ENCODE results near the gene KAT7.
"Not testable (repeated sequence)": the region's sequence is repeated elsewhere in the genome, so short reads cannot be mapped to it uniquely, and the experiment has no call there.

Gene KAT7

DNA sequence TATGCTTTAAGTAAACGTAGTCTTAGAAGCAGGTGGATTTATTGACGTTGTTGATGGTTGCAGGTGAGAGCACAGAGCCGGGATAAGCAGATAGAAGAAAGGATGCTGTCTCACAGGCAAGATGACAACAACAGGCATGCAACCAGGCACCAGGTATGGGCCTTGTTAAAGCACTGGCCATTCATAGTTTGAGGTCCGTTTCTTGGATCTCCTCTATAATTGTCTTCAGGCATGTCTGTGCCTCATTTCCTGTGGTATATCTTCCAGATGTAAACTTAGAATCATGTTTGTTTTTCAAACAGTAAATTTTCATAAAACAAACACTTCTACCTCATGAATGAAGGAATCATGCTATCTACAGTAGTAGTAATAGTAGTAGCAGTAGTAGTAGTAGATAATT lies 20.6 kb downstream of the KAT7 start:
- DNase-seq (ENCODE audit: low spot score): no peak

DNA sequence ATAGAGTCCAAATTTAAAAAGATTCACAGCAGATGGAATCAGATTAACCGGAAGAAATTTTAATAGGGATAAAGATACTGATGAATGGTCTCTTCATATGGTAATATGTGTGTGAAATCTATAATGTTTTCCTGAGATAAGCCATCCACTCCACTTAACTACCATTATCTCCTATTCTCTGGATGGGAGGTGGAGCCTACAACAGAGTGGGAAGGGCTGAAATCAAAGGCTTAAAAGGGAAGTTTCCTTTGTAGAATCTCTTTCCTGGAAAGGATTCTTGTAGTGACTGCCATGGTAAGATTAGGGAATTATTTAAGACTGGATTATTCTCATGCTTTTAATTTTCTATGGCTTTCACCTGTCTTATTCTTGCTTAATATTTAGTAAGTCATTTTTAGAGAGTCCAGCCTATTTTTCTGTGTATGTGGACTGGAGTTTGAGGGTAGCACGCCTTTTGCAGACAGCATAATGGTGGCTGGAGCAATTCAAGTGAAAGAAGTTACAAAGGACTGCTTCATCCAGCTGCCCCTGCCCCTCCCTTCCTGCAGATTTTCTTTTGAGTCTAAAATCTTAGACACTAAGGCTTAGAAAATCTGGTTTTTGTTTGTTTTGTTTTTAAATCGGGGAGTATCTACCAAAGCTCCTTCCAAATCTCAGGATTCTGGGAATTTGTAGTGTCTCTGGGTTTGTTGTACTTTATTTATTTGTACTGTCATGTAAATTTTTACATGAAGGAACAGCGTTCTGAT lies 26.5 kb downstream of the KAT7 start:
- no peak for DNase-seq (ENCODE audit: low spot score)

DNA sequence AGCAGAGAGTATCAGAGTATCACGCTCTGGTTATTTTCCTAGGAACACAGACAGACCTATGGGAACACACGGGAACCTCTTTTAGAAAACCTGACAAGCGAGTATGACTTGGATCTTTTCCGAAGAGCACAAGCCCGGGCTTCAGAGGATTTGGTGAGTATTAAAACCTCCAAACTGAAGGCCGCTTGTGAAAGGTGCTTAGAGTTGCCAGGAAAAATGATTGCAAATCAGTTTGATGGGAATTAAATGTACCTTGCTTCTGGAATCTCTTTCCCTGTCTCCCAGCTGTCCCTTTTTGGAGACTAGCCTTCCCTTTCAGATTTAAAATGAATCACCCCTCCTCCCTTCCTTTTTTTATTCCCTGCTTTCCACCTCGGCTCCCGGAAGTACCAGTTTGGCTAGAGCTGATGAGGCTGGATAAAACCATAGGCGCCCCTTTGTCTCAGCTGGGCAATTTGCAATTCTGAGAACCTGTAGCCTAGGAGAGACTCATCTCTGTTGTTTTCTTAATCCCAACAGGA lies 27.3 kb downstream of the KAT7 start:
- DNase-seq (ENCODE audit: low spot score): no peak

DNA sequence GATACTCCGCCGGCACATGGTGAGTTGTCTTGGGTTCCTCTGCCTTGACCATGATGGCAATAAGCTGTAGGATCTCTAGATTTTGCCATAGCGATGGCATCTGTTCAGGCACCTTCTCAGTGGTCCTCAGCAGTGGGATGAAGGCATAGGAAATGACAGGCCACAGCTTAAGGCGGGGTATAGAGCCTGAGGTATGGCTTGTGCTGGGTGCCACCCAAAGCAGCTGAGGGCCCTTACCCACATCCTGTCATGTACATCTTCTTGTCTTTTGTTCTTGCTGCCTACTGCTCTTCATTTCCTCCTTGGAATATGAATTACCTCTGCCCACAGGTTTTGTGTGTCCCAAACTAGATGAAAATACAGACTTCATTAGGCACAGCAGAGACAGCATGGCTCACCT lies 29.5 kb downstream of the KAT7 start:
- DNase-seq (ENCODE audit: low spot score): no peak

DNA sequence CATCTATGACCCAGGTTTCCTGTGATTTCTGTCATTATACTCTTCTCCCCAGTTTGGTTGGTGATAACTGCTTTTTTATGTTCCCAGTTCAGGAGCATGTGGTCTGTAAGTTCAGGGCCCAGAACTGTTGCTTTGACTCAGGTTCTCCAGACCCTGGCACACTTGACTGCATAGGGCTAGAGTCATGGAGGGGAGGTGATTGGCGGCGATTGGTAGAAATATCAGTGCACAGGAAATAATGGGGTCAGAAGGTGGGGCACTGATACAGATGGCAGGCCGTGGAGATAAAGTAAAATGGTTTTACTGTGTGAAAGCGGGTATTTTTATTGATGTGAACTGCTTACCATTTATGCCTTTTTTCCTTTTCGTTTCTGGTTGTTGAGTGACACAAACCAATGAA lies 30.7 kb downstream of the KAT7 start:
- no peak for DNase-seq (ENCODE audit: low spot score)

DNA sequence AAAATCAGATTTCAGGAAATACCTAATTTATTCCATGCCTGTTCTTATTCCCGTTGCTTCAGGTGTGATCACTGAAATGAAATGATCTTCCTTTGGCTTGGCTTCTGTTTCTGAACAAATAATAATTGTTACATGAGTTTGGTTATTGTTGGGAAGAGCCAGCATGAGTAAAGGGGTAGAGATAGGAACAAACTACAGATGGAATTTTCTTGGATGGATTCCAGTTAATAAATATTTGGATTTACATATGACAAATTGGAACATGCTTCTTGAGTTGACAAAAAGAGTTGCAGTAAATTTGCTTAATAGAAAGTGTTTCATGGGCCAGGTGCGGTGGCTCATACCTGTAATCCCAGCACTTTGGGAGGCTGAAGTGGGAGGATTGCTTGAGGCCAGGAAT lies 31.2 kb downstream of the KAT7 start:
- DNase-seq (ENCODE audit: low spot score): no peak

DNA sequence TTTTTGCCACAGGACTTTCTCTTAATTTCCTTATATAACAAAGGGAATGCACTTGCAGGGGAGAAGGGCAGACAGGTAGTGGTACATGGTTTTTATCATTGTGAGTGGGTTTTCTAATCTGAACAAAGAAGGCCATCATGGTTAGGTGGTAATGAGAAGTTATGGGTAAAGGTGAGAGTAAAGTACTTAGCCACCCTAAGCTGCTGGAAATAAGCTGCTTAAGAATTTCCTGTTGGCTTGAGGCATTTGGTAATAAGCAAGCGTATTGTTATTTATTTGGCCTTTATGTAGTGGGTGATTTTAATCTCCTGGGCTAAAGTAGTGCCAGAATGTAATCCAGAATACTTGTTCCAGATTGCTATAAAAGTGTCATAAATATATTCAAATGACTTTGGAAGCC lies 32.3 kb downstream of the KAT7 start:
- DNase-seq (ENCODE audit: low spot score): no peak

DNA sequence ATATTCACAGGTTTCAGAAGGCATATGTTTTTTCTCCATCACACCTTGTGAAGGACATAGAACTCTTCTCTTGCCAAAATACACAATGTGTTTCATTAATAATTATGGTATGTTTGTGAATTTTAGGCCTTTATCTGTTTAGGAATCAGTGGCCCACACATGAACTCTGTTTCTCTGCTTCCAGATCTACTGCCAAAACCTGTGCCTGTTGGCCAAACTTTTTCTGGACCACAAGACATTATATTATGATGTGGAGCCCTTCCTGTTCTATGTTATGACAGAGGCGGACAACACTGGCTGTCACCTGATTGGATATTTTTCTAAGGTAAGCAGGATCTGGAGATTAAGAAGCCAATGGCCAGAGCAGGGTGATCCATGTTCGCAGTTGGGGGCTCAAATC lies 33.0 kb downstream of the KAT7 start:
- no peak for DNase-seq (ENCODE audit: low spot score)

DNA sequence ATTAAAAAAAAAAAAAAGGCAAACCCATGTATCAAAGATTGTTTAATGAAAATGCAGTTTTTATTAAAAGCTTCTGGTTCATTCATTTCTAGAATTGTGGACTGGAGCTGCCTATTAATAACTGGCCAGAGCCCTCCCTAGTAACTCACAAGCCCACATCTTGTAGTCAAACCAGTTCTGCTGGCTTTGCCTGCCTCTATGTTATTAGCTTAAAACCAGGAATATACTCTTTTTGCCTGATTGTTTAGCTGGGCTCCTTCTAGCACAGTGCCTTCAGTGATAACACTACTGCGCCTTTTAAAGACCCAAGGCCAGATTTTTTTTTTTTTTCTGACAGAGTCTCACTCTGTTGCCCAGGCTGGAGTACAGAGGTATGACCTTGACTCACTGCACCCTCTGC lies 33.4 kb downstream of the KAT7 start:
- DNase-seq (ENCODE audit: low spot score): no peak

DNA sequence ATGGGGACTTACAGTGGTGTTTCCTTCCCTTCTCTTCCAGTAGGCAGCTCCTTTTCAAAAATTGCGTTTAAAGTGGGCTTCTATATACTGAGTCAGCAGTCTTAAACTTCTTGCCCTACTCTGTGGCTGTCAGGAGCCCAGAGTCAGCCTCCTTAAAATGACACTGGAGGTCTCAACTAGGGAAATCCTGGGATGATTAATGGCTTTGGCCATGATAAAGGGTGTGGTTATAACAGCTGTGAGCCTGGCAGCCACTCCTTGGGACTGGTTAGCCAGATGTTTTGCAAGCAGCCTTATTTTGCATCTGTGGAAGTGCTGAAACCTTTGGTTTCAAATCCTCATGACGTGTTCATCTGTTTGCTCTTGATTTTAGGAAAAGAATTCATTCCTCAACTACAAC lies 34.3 kb downstream of the KAT7 start:
- peak; percentile 65 for DNase-seq (ENCODE audit: low spot score)

DNA sequence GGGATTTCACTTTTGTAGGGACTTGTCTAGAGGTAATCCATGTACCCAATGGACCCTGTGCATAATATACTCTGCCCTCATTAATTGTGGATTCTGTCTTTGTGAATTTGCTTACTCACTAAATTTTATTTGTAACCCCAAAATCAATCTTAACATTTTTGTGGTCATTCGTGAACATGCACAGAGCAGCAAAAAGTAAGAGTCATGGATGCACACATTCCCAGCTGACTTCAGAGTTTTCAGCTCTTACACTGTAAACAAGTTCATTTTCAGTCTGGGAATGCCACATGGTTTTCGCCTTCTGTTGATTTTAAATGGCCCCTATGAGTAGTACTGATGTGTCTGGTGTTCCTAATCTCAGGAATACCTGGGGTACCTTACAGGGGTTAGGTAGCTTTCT lies 35.1 kb downstream of the KAT7 start:
- peak; percentile 58 for DNase-seq (ENCODE audit: low spot score)

DNA sequence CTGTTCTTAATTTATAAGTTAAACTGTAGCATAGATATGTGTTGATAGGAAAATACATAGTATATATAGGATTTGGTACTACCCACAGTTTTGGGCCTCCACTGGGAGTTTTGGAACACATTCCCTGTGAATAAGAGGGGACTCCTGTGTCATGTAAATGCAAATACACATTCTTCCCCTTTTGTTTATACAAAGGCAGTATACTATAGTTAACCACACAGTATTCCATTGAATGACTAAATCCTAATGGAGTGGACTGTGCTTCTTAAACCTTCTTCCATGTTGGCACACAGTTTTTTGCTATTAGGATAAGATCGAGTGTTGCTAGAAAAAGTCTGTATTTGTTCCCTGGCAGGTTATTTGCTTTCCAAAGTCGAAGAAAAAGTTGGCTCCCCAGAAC lies 37.2 kb downstream of the KAT7 start:
- no peak for DNase-seq (ENCODE audit: low spot score)

DNA sequence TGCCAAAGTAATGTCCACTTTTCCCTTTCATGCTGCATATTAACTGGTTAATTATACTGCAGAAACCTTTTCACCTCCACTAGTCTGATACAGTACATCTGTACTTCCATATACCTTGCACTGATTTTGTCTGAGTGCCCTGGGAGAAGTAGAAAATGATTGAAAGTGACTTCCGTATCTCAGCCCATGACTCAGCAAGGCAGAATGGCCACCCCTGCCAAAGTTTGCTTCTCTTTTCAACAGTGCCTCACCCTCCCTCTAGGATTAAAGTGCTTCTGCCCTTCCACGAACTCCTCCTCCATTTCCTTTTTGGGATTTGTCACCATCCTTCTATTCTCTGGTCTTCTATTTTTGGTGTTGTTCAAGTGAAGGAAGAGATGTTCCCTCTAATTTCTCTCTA lies 39.8 kb downstream of the KAT7 start:
- DNase-seq (ENCODE audit: low spot score): not testable (repeated sequence)

DNA sequence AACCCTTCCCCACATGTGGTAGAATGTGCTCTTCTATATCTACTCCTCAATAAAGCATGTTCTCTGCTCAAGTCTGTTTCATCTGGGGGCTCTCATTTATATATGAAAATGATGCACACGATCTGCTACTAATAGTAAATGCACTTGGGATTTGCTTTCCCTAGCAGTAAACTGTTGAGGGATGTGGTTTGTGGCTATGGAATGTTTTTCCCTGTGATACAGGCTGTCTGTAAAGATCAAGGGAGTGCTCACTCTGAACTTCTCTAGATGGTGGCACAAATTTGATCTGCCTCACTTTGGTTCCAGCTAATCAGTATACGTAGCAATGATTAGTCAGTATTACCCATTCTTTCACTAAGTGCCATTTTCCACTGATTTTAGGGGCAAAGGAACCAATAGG lies 40.5 kb downstream of the KAT7 start:
- no peak for DNase-seq (ENCODE audit: low spot score)

DNA sequence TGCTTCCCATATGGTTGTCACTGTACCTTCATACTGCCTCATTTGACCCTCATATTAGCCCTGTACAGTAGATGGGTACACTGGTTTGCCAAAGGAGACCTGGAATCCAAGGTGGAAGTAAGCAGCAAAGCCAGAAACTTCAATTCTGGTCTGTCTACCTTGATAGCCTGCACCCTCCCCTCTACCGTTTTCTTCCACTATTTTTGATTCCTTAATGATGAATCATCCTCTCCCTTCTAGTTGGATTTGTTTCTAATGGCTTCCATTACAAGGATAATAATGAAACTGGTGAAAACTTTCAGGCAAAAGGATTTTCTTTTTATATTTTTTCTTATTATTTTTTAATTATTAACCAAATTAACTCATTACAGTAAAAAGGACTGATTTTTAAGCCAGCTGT lies 42.1 kb downstream of the KAT7 start:
- DNase-seq (ENCODE audit: low spot score): no peak

DNA sequence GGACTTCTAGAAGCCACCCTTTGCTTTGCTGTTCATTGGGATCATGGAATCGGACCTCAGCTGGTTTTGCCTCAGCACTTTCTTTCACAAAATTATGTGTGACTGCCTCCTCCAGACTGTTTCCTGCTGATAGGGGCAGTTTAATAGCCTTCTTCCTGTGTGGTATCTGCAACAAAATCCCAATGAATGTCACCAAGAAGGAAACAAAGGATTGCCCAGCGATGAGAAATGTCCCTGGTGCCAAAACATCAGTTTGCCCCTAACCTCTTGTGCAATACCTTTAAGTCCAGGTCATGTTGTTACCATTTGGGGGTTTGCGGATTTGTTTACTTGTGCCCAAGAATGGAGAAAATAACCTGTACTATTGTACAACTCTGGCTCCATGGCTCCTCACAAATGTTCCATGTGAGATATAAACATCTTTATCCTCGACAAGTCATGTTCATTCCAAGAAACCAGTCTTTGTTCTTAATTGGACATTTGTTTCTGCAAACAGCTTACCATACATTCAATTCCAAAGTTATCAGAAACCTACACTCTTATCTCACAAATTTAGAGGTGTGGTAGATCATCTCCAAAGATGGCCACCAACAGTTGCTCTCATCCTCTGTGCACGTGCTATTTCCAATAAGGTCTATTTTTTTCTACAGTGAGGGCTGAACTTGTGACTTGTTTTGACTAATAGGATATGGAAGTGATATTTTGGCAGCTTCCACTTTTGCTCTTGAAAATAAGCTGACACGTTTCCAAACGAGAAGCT lies 44.5 kb downstream of the KAT7 start:
- no peak for DNase-seq (ENCODE audit: low spot score)

DNA sequence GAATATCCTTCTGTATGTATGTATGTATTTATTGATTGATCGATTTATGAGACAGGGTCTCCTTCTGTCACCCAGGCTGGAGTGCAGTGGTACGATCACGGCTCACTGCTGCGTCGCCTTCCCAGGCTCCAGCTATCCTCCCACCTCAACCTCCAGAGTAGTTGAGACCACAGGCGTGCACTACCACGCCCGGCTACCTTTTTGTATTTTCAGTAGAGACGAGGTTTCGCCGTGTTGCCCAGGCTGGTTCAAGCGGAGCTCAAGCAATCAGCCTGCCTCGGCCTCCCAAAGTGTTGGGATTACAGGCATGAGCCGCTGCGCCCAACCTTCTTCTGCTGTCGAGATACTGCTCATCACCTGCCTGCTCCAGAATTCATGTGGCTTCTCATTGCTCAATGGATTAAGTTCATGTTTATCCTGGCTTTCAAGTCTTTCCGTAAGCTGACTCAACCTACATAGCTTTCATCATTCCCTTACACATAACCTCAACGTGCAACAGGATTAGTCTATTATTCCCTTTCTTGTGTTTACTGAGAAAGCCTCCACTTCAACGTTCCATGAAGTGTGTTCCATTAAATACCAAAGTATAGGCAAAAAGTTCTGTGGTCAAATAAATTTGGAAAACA lies 45.8 kb downstream of the KAT7 start:
- DNase-seq (ENCODE audit: low spot score): no peak

DNA sequence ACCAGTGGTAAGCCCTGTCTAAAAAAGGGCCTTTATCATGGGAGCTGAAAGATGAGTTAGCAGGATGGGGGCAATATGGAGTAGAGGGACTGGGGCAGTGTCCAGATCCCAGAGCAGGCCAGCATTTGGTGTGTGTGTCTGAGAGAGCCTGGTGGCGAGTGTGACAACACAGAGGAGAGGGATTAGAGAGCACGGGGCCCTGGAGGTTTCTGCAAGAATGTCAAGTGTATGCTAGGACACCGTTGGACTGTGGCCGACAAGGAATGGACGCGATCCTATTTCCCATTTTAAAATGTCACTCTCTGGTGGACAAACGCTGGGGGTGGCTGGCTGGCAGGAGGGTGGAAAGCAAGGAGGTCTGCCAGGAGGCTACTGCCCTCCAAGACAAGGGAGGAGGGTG lies 47.0 kb downstream of the KAT7 start:
- no peak for DNase-seq (ENCODE audit: low spot score)

DNA sequence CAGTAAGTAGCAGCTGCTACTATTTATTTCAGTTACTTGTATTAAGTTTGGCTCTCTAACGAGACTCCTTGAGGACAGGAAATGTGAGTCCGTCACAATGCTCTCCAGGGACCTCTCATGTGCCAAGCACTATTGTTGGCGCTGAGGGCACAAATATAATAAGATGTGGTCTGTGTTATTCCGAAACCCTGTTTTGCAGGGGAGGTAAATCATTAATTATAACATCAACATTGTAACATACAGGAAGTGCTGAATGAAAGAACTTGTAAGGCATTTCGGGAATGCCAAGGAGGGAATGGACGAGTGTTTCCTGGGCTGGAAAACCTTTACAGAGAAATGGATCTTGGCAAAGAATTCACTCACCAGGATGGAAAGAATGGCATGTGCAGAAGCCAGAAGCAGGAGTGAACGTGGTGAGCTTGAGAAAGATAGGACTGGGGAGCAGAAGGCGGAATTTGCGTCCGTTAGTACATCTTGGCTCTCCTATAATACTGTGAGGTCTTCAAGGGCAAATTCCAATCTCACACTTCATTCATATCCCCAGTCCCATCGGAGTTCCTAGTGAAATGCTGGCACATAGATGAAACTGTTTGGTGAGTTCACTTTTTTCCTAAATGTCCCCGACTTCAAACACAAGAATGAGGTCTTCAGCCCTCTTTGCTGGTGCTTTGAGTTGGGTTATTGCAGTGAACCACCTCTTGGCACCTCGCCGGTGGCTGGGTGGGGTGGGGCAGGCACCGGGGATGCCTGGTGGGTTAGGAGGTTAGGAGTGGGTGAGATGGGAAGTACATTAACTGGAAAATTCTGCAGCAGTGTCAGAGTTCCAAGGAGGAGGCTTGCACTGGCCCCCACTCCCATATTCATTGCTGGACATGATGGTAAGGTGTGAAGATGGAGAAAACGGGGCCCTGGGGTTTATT lies 47.9 kb downstream of the KAT7 start:
- no peak for DNase-seq (ENCODE audit: low spot score)

DNA sequence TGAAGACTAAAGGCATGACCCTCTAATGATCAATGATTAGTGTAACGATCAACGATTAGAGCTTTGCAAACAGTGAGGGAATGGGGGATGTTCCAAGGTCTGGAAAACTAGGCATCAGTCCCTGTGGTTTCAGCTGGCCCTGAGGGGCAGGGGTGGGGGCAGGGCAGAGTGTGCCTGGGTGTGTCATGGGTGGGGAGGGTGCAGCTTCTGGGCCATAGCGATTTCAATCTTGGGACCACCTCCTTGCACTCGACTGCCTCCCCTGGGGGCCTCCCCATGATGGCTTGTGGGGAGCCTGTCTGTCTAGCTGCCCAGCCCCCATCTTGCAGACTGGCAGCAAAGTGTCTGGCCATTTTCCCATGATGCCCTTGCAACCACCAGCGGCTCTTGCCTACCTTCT lies 51.0 kb downstream of the KAT7 start:
- DNase-seq (ENCODE audit: low spot score): no peak

DNA sequence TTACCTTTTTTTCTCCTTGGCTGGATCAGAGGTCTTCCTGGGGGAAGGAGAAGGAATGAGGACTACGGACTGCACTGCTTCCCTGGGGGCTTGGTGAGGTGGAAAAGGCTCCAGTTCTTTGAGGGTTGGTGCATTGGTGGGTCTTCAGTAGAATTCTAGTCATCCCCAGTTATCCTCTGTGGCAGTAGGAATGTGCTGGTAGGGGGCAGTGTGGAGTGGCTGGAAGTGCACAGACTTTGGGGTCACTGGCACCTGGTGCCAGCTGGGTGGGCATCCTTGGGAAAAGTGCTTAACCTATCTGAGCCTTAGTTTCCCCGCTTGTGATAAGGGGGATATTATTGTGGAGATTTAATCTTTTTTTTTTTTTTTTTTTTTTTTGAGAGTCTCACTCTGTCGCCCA lies 53.1 kb downstream of the KAT7 start:
- DNase-seq (ENCODE audit: low spot score): no peak

DNA sequence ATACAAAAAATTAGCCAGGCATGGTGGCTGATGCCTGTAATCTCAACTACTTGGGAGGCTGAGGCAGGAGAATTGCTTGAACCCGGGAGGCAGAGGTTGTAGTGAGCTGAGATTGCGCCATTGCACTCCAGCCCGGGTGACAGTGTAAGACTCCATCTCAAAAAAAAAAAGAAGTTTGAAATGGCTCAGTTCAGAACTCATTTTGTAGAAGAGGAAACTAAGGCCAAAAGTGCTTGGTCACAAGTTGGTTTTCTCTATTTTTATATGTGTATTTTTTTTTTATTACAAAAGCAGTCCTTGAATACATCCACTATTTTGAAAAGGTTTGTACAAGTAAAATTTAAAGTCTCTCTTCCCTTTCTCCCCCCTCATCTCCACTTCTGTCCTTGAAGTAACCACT lies 53.9 kb downstream of the KAT7 start:
- DNase-seq (ENCODE audit: low spot score): no peak

All from AG08396 (cell line).